Kidney (tissue), 14 donors: ENCODE measurements around the gene CAMK2A. TPM values are rescaled to one million over a fixed set of nuclear protein-coding genes. Genes with fewer than 3 reads are reported as not detected.
A peak's percentile ranks its signal among the peaks of the same experiment; 100 is the strongest.

Source experiments
- DNase-seq, 5 donors: peaks; one replicate each; pipeline ENCODE4 v3.0.0-alpha.2; 2013 to 2020
- FAIRE-seq: peaks from 2 replicates; lab custom pipeline; 2012; peaks lifted over from hg19 to GRCh38; lab: Jason Lieb, UNC
- H3K27ac ChIP-seq, 2 donors: one replicate each; pipeline ENCODE4 v1.7.0; 2013; ENCODE audit warnings: low read depth in 2 of 2, low read length in 2 of 2, inconsistent platforms in 1 of 2
- H3K27me3 ChIP-seq: one replicate; pipeline ENCODE4 v1.7.1; 2013; ENCODE audit warnings: low read length, inconsistent platforms; ENCODE audit not compliant: control insufficient read depth, insufficient read depth
- H3K36me3 ChIP-seq, 3 donors: one replicate each; pipeline versions ENCODE4 v1.7.0 to v1.7.1; 2013; ENCODE audit warnings: low read length in 3 of 3, control low read depth in 1 of 3, inconsistent platforms in 1 of 3; ENCODE audit not compliant: insufficient read depth in 3 of 3, control insufficient read depth in 2 of 3
- H3K4me1 ChIP-seq, 3 donors: one replicate each; pipeline versions ENCODE4 v1.7.0 to v1.7.1; 2013; ENCODE audit warnings: low read length in 3 of 3, inconsistent platforms in 1 of 3, low read depth in 1 of 3; ENCODE audit not compliant: control insufficient read depth in 2 of 3, insufficient read depth in 2 of 3
- H3K4me3 ChIP-seq, 3 donors: one replicate each; pipeline versions ENCODE4 v1.7.0 to v1.8.1; 2013; ENCODE audit warnings: low read length in 3 of 3, control low read depth in 1 of 3, inconsistent platforms in 1 of 3
- H3K9ac ChIP-seq, 3 donors: one replicate each; pipeline versions ENCODE4 v1.7.0 to v1.7.1; 2013; ENCODE audit warnings: low read length in 3 of 3, control low read depth in 1 of 3, inconsistent platforms in 1 of 3
- H3K9me3 ChIP-seq, 3 donors: one replicate each; pipeline versions ENCODE4 v1.7.0 to v1.7.1; 2013; ENCODE audit warnings: low read length in 3 of 3, control low read depth in 1 of 3, inconsistent platforms in 1 of 3; ENCODE audit not compliant: control insufficient read depth in 2 of 3, insufficient read depth in 1 of 3
- intact Hi-C: fragments of 100-400 bp; cut with DNase I; formaldehyde crosslinking; loops from one replicate; pipeline ENCODE4 v1.11.1; 2022
- polyA plus RNA-seq: library from polyadenylated mRNA; stranded (reverse); fragments of 350-450 nt; fragmentation: Illumina TruSeq; extraction: RNeasy Lipid Tissue Mini Kit (QIAGEN cat#74804); gene quantifications from one replicate; pipeline ENCODE4 v1.2.3, GENCODE V29; 2014; ENCODE audit warnings: low read depth, low replicate concordance; ENCODE audit not compliant: insufficient read depth
- total RNA-seq: library from RNA; stranded (reverse); fragmentation: NEBNext Ultra II Directional; extraction: Animal tissue kit (Norgen Biotek cat#: 25700); gene quantifications from one replicate; pipeline ENCODE4 v1.2.1, GENCODE V29; 2021
- TF ChIP-seq, protein P1 (sequence below): IDR thresholded peaks from 3 replicates; pipeline ENCODE4 v1.5.1; 2012; ENCODE audit warnings: mild to moderate bottlenecking, moderate library complexity, borderline replicate concordance; ENCODE audit not compliant: insufficient read depth; ENCODE audit errors: extremely low read depth
- donor health status: control.
- donor health status: control.
- donor health status: control.
- donor health status: control.
- donor health status: control.
- donor health status: DM: yes; HTN: yes; CAD: no.
- donor health status: Normal renal cell carcinoma (clear cell type).

Gene CAMK2A
- total and polyA plus RNA-seq, 2 donors from 2014 or later, result 0.28 to 0.90 TPM

DNA sequence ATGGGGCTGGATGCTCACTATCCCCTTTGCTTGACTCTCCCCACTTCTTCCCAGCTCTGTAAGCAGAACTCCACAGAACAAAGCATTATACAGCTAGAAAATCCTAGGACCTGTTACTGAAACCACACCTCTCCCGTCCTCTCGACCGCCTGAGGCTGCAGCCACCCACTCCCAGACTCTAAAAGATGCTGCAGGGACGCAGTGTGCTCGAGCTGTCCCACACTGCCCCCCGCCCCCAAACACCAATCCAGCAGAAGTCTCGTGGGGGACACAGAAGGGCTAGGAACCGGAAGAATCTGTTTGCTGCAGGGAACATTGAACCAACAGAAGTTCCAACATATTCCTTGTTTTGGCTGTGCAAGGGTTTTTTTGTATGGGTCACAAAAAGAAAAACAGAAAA is 7.6 kb downstream of the CAMK2A start:
- Histone ChIP-seq H3K9ac (no peak overlapping the region), H3K36me3 (no peaks in the 10 kb centered on the region), H3K9me3 (no peaks in the 10 kb centered on the region), H3K4me3 (no peak overlapping the region), H3K27me3 (no peaks in the 10 kb centered on the region), H3K27ac (no peak overlapping the region), H3K4me1 (no peaks in the 10 kb centered on the region)
- FAIRE-seq, result no peak
- TF ChIP-seq, protein P1, sequence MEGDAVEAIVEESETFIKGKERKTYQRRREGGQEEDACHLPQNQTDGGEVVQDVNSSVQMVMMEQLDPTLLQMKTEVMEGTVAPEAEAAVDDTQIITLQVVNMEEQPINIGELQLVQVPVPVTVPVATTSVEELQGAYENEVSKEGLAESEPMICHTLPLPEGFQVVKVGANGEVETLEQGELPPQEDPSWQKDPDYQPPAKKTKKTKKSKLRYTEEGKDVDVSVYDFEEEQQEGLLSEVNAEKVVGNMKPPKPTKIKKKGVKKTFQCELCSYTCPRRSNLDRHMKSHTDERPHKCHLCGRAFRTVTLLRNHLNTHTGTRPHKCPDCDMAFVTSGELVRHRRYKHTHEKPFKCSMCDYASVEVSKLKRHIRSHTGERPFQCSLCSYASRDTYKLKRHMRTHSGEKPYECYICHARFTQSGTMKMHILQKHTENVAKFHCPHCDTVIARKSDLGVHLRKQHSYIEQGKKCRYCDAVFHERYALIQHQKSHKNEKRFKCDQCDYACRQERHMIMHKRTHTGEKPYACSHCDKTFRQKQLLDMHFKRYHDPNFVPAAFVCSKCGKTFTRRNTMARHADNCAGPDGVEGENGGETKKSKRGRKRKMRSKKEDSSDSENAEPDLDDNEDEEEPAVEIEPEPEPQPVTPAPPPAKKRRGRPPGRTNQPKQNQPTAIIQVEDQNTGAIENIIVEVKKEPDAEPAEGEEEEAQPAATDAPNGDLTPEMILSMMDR, result no peak
- intact Hi-C loops, result no loop called here
- DNase-seq, result peak in 1 of 5 donors; percentile 4

DNA sequence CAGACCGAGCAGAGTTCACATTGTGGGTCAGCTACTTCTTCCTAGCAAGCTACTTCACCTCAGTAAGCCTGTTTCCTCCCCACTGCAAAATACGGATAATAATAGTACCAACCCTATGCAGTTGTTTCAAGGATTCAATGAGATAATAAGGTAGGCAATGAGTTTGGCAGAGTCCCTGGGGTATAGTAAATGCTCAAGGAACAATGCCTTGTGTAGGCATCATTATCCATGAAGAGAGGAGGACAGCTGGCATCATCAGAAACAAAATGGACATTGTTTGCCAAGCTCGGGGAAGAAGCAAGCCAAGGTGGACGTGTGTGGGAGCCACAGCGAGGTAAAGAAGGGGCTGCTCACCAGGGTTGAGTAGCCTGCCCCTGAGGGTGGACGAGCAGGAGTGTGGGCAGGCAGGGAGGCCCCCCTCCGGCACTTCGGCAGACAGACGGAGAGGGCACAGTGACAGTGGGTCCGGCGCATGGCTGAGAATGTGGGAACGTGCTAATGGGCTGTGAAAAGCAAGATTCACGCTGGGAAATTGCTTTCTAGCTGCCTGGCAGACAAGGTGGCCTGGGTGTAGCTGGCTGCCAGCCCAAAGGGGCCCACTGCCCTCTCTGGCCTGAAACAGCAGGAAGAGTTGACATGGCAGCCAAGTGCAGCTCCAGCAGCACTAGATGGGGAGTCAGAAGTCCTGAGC is 10.1 kb downstream of the CAMK2A start:
- H3K27me3 ChIP-seq, result no peaks in the 10 kb centered on the region
- H3K36me3 ChIP-seq, result no peaks in the 10 kb centered on the region
- DNase-seq, result no peak
- no peak for FAIRE-seq
- no peak overlapping the region for H3K4me3 ChIP-seq
- intact Hi-C loops, result no loop called here
- no peaks in the 10 kb centered on the region for H3K4me1 ChIP-seq
- TF ChIP-seq, protein P1, result no peak
- H3K9ac ChIP-seq, result no peak overlapping the region
- no peaks in the 10 kb centered on the region for H3K9me3 ChIP-seq
- H3K27ac ChIP-seq, result no peak overlapping the region

DNA sequence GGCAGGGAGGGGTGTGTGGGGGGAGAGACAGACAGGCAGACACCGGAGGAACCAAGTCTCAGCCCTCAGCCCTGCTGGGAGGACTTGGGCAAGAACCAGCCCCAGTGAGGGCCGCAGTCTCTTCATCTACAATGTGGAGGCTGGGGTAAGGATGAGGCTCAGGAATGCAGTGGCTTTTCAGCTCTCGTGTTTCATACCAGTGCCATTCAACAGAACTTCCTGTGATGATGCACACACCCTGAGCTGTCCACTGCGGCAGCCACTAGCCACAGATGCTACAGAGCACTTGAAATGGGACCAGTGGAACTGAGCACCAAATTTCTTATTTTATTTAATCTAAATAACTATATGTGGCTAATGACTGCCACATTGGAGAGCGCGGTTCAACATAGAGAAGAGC is 10.7 kb downstream of the CAMK2A start:
- no peak for FAIRE-seq
- no peak for DNase-seq
- H3K4me1 ChIP-seq, result no peaks in the 10 kb centered on the region
- H3K27ac ChIP-seq, result no peak overlapping the region
- no peaks in the 10 kb centered on the region for H3K36me3 ChIP-seq
- H3K9ac ChIP-seq, result no peak overlapping the region
- no peak overlapping the region for H3K4me3 ChIP-seq
- intact Hi-C loops, result no loop called here
- TF ChIP-seq, protein P1, result no peak
- no peaks in the 10 kb centered on the region for H3K27me3 ChIP-seq
- H3K9me3 ChIP-seq, result no peaks in the 10 kb centered on the region
